WERI-Rb-1 (cell line): ENCODE results near the gene FGF3.

Experiments used
- DNase-seq: peaks from one replicate; pipeline ENCODE4 v3.0.0-alpha.2; 2020
- H3K27ac ChIP-seq: fragments of 250-450 bp; sonication (Bioruptor Pico); 2 replicates; pipeline ENCODE4 v1.5.1; 2020; ENCODE audit warnings: mild to moderate bottlenecking, moderate library complexity
- H3K27me3 ChIP-seq: fragments of 250-450 bp; sonication (Bioruptor Pico); 2 replicates; pipeline ENCODE4 v1.5.1; 2021; ENCODE audit warnings: mild to moderate bottlenecking, low read depth, moderate library complexity; ENCODE audit not compliant: insufficient read depth, severe bottlenecking
- H3K36me3 ChIP-seq: fragments of 250-450 bp; sonication (Bioruptor Pico); 2 replicates; pipeline ENCODE4 v1.5.1; 2020; ENCODE audit warnings: mild to moderate bottlenecking, moderate library complexity
- H3K4me3 ChIP-seq: 2 replicates; pipeline ENCODE4 v1.5.1; 2011; ENCODE audit warnings: low read depth, mild to moderate bottlenecking, control low read depth, low read length
- H3K9me3 ChIP-seq: fragments of 250-450 bp; sonication (Bioruptor Pico); 2 replicates; pipeline ENCODE4 v1.5.1; 2021; ENCODE audit warnings: mild to moderate bottlenecking, moderate library complexity; ENCODE audit not compliant: severe bottlenecking
- CTCF ChIP-seq: IDR thresholded peaks from 2 replicates; pipeline ENCODE4 v1.5.1; 2011; ENCODE audit warnings: low read depth, mild to moderate bottlenecking, control low read depth, inconsistent platforms, low read length

Gene FGF3

GRCh38 chr11:69861901-69862300 lies 42.7 kb upstream of the FGF3 start:
- no peak overlapping the region for H3K27ac ChIP-seq
- no peaks in the 10 kb centered on the region for H3K36me3 ChIP-seq
- no peak overlapping the region for H3K4me3 ChIP-seq
- no peaks in the 10 kb centered on the region for H3K9me3 ChIP-seq
- DNase-seq, result no peak
- H3K27me3 ChIP-seq, result peaks cover 2% of the 10 kb centered on the region
- no peak for TF ChIP-seq CTCF

- Histone ChIP-seq H3K27me3 (peaks cover 2% of the 10 kb centered on the region), H3K27ac (no peak overlapping the region), H3K4me3 (no peak overlapping the region), H3K36me3 (no peaks in the 10 kb centered on the region), H3K9me3 (no peaks in the 10 kb centered on the region)
- no peak for TF ChIP-seq CTCF
- DNase-seq, result no peak
Measured at GRCh38 chr11:69860796-69861445, 41.7 kb upstream of the FGF3 start.

- H3K4me3 ChIP-seq, result no peak overlapping the region
Measured at GRCh38 chr11:69860244-69860643, 41.0 kb upstream of the FGF3 start.

GRCh38 chr11:69859275-69859934 lies 40.2 kb upstream of the FGF3 start:
- no peak overlapping the region for H3K27ac ChIP-seq
- H3K27me3 ChIP-seq, result peaks cover 2% of the 10 kb centered on the region
- no peaks in the 10 kb centered on the region for H3K9me3 ChIP-seq
- no peaks in the 10 kb centered on the region for H3K36me3 ChIP-seq
- no peak for DNase-seq
- no peak overlapping the region for H3K4me3 ChIP-seq
- no peak for TF ChIP-seq CTCF

More at GRCh38 chr11:69860244-69860643, 41.0 kb upstream of the FGF3 start:
- no peak for DNase-seq
- Histone ChIP-seq H3K27ac (no peak overlapping the region), H3K36me3 (no peaks in the 10 kb centered on the region), H3K27me3 (peaks cover 2% of the 10 kb centered on the region), H3K9me3 (no peaks in the 10 kb centered on the region)
- no peak for TF ChIP-seq CTCF

GRCh38 chr11:69855421-69855820 lies 36.2 kb upstream of the FGF3 start:
- Histone ChIP-seq H3K36me3 (no peaks in the 10 kb centered on the region), H3K27ac (no peak overlapping the region), H3K4me3 (no peak overlapping the region), H3K9me3 (peaks cover 7% of the 10 kb centered on the region), H3K27me3 (peaks cover 20% of the 10 kb centered on the region)
- no peak for TF ChIP-seq CTCF
- no peak for DNase-seq

- TF ChIP-seq CTCF, result no peak
- DNase-seq, result no peak
Measured at GRCh38 chr11:69854713-69855112, 35.5 kb upstream of the FGF3 start.

More at GRCh38 chr11:69854713-69855112, 35.5 kb upstream of the FGF3 start:
- H3K27me3 ChIP-seq, result peaks cover 26% of the 10 kb centered on the region
- no peak overlapping the region for H3K27ac ChIP-seq
- peaks cover 7% of the 10 kb centered on the region for H3K9me3 ChIP-seq
- H3K36me3 ChIP-seq, result no peaks in the 10 kb centered on the region
- H3K4me3 ChIP-seq, result no peak overlapping the region
